ENCODE measurements around the gene CFDP1. TPM values are rescaled to one million over a fixed set of nuclear protein-coding genes. Genes with fewer than 3 reads are reported as not detected.
A peak's percentile ranks its signal among the peaks of the same experiment; 100 is the strongest.

Gene CFDP1
- total RNA-seq, 2 donors from 2014 or later, result 88.7 to 117 TPM

- Mint-ChIP-seq H3K27ac (peak overlapping the region; percentile 74), H3K4me1 (peaks cover 7% of the 10 kb centered on the region)
These were observed 39.9 kb upstream of the CFDP1 start for GRCh38 chr16:75472908-75473877.

GRCh38 chr16:75471723-75472633, 38.7 kb upstream of the CFDP1 start:
- H3K36me3 ChIP-seq (ENCODE audit: control insufficient read depth, insufficient read depth, low read length), result no peaks in the 10 kb centered on the region
- no peaks in the 10 kb centered on the region for H3K4me1 ChIP-seq (ENCODE audit: control insufficient read depth, insufficient read depth, low read length)
- H3K4me3 ChIP-seq (ENCODE audit: low read length), result no peak overlapping the region
- Mint-ChIP-seq H3K27ac (peak overlapping the region; percentile 74), H3K27me3 (ENCODE audit: insufficient read depth) (no peaks in the 10 kb centered on the region), H3K4me3 (no peak overlapping the region), H3K36me3 (ENCODE audit: low read depth) (peaks cover 11% of the 10 kb centered on the region), H3K4me1 (peaks cover 7% of the 10 kb centered on the region), H3K9me3 (peaks cover 9% of the 10 kb centered on the region)
- no peaks in the 10 kb centered on the region for H3K9me3 ChIP-seq (ENCODE audit: control insufficient read depth, low read length)
- DNase-seq, result peak; percentile 78
- no peak overlapping the region for H3K27ac ChIP-seq (ENCODE audit: low read depth, low read length)
- no peaks in the 10 kb centered on the region for H3K27me3 ChIP-seq (ENCODE audit: control insufficient read depth, insufficient read depth, low read length, poor library complexity, severe bottlenecking)
- H3K9ac ChIP-seq (ENCODE audit: extremely low read depth, low read length, poor library complexity, severe bottlenecking), result no peak overlapping the region
- WGBS, 2 experiments (ENCODE audit: insufficient coverage in 1 of 2, insufficient read length in 1 of 2), result 29 to 31% methylated on average over 8 to 9 of the region's 10 CpGs
- TF ChIP-seq CTCF (conservative IDR thresholded peaks at IDR 0.05), result peak; percentile 82

More at GRCh38 chr16:75472908-75473877, 39.9 kb upstream of the CFDP1 start:
- H3K36me3 ChIP-seq (ENCODE audit: control insufficient read depth, insufficient read depth, low read length), result no peaks in the 10 kb centered on the region
- no peak for TF ChIP-seq CTCF (conservative IDR thresholded peaks at IDR 0.05)
- no peaks in the 10 kb centered on the region for H3K27me3 ChIP-seq (ENCODE audit: control insufficient read depth, insufficient read depth, low read length, poor library complexity, severe bottlenecking)
- 95 to 96% methylated on average over 12 to 17 of the region's 17 CpGs for WGBS, 2 experiments (ENCODE audit: insufficient coverage in 1 of 2, insufficient read length in 1 of 2)
- no peak for DNase-seq
- Mint-ChIP-seq H3K4me3 (no peak overlapping the region), H3K36me3 (ENCODE audit: low read depth) (peaks cover 14% of the 10 kb centered on the region), H3K27me3 (ENCODE audit: insufficient read depth) (no peaks in the 10 kb centered on the region), H3K9me3 (peaks cover 9% of the 10 kb centered on the region)
- H3K4me3 ChIP-seq (ENCODE audit: low read length), result no peak overlapping the region
- H3K9ac ChIP-seq (ENCODE audit: extremely low read depth, low read length, poor library complexity, severe bottlenecking), result no peak overlapping the region
- no peak overlapping the region for H3K27ac ChIP-seq (ENCODE audit: low read depth, low read length)
- H3K9me3 ChIP-seq (ENCODE audit: control insufficient read depth, low read length), result no peaks in the 10 kb centered on the region
- H3K4me1 ChIP-seq (ENCODE audit: control insufficient read depth, insufficient read depth, low read length), result no peaks in the 10 kb centered on the region

GRCh38 chr16:75466760-75467159, 33.5 kb upstream of the CFDP1 start:
- H3K27ac Mint-ChIP-seq, result no peak overlapping the region
- no peaks in the 10 kb centered on the region for H3K9me3 ChIP-seq (ENCODE audit: control insufficient read depth, low read length)
- no peaks in the 10 kb centered on the region for H3K27me3 ChIP-seq (ENCODE audit: control insufficient read depth, insufficient read depth, low read length, poor library complexity, severe bottlenecking)
- H3K27me3 Mint-ChIP-seq (ENCODE audit: insufficient read depth), result no peaks in the 10 kb centered on the region
- H3K27ac ChIP-seq (ENCODE audit: low read depth, low read length), result no peak overlapping the region
- no peak for DNase-seq
- H3K4me3 Mint-ChIP-seq, result no peak overlapping the region
- TF ChIP-seq CTCF (conservative IDR thresholded peaks at IDR 0.05), result no peak
- H3K9me3 Mint-ChIP-seq, result peaks cover 11% of the 10 kb centered on the region
- no peaks in the 10 kb centered on the region for H3K36me3 Mint-ChIP-seq (ENCODE audit: low read depth)
- H3K4me1 Mint-ChIP-seq, result peaks cover 19% of the 10 kb centered on the region
- no peak overlapping the region for H3K9ac ChIP-seq (ENCODE audit: extremely low read depth, low read length, poor library complexity, severe bottlenecking)
- no peak overlapping the region for H3K4me3 ChIP-seq (ENCODE audit: low read length)
- peaks cover 3% of the 10 kb centered on the region for H3K4me1 ChIP-seq (ENCODE audit: control insufficient read depth, insufficient read depth, low read length)
- no peaks in the 10 kb centered on the region for H3K36me3 ChIP-seq (ENCODE audit: control insufficient read depth, insufficient read depth, low read length)
- 93% methylated on average over 2 of the region's 2 CpGs; no CpG with 5 or more reads in 1 of the 2 experiments for WGBS, 2 experiments (ENCODE audit: insufficient coverage in 1 of 2, insufficient read length in 1 of 2)

All from endodermal cell (in vitro differentiated cells).